CD8-positive, alpha-beta memory T cell (primary cell): ENCODE results near the gene AFMID. TPM values are rescaled to one million over a fixed set of nuclear protein-coding genes. Genes with fewer than 3 reads are reported as not detected.

Experiments used
- CTCF ChIA-PET: fragments of 350-600 bp; sonication (Branson Sonifier 250); formaldehyde crosslinking; loops from one replicate; lab custom pipeline; 2021; ENCODE audit warnings: antibody characterized with exemption; lab: Charles Lee
- POLR2A ChIA-PET: fragments of 350-600 bp; sonication (Branson Sonifier 250); formaldehyde crosslinking; loops from one replicate; lab custom pipeline; 2021; ENCODE audit warnings: antibody characterized with exemption; lab: Charles Lee
- DNase-seq, 5 donors: peaks; one replicate each; pipeline versions ENCODE4 v3.0.0 to v3.0.0-alpha.2; 2020 to 2022; ENCODE audit warnings: mixed read lengths in 1 of 5
- H3K27ac ChIP-seq: one replicate; pipeline ENCODE4 v1.7.0; 2013; ENCODE audit warnings: low read depth, mild to moderate bottlenecking, low read length, moderate library complexity
- H3K27me3 ChIP-seq: 2 replicates; pipeline ENCODE4 v1.7.0; 2013; ENCODE audit warnings: low read length, mild to moderate bottlenecking; ENCODE audit not compliant: insufficient read depth, poor library complexity, severe bottlenecking
- H3K36me3 ChIP-seq: 2 replicates; pipeline ENCODE4 v1.7.0; 2013; ENCODE audit warnings: mild to moderate bottlenecking, low read length, moderate library complexity; ENCODE audit not compliant: insufficient read depth
- H3K4me1 ChIP-seq: 2 replicates; pipeline ENCODE4 v1.7.0; 2013; ENCODE audit warnings: mild to moderate bottlenecking, low read length, moderate library complexity; ENCODE audit not compliant: insufficient read depth
- H3K4me3 ChIP-seq: 2 replicates; pipeline ENCODE4 v1.7.0; 2013; ENCODE audit warnings: mild to moderate bottlenecking, low read length
- H3K9me3 ChIP-seq: 2 replicates; pipeline ENCODE4 v1.7.0; 2013; ENCODE audit warnings: mild to moderate bottlenecking, low read length
- H3K27ac Mint-ChIP-seq, 8 donors: one replicate each; pipeline ENCODE4 v1.8.0; 2020 to 2021; ENCODE audit warnings: mixed read lengths in 8 of 8, mild to moderate bottlenecking in 6 of 8, inconsistent platforms in 3 of 8, moderate library complexity in 3 of 8
- H3K27me3 Mint-ChIP-seq, 2 donors: one replicate each; pipeline ENCODE4 v1.8.0; 2020 to 2021; ENCODE audit warnings: mixed read lengths in 2 of 2, mild to moderate bottlenecking in 1 of 2, moderate library complexity in 1 of 2
- H3K36me3 Mint-ChIP-seq, 3 donors: one replicate each; pipeline ENCODE4 v1.8.0; 2020 to 2021; ENCODE audit warnings: mixed read lengths in 3 of 3, inconsistent platforms in 1 of 3, mild to moderate bottlenecking in 1 of 3
- H3K4me1 Mint-ChIP-seq, 3 donors: one replicate each; pipeline ENCODE4 v1.8.0; 2020 to 2021; ENCODE audit warnings: mixed read lengths in 3 of 3, inconsistent platforms in 1 of 3, mild to moderate bottlenecking in 1 of 3
- H3K4me3 Mint-ChIP-seq, 7 donors: one replicate each; pipeline ENCODE4 v1.8.0; 2020 to 2021; ENCODE audit warnings: mixed read lengths in 7 of 7, mild to moderate bottlenecking in 6 of 7, moderate library complexity in 4 of 7, inconsistent platforms in 2 of 7
- H3K9me3 Mint-ChIP-seq, 5 donors: one replicate each; pipeline ENCODE4 v1.8.0; 2020 to 2022; ENCODE audit warnings: mixed read lengths in 5 of 5, mild to moderate bottlenecking in 3 of 5, moderate library complexity in 2 of 5, inconsistent platforms in 1 of 5
- polyA plus RNA-seq: library from polyadenylated mRNA; unstranded; fragments of 300-500 nt; fragmentation: Illumina TruSeq; gene quantifications from one replicate; pipeline ENCODE4 v1.2.3, GENCODE V29; 2021
- total RNA-seq, 2 experiments: library from RNA; stranded (reverse); gene quantifications; one replicate each; pipeline ENCODE4 v1.2.3, GENCODE V29; 2021

AFMID gene
- total and polyA plus RNA-seq, 3 experiments from 2014 or later, result 1.4 to 30.2 (median 24.7) TPM

DNA sequence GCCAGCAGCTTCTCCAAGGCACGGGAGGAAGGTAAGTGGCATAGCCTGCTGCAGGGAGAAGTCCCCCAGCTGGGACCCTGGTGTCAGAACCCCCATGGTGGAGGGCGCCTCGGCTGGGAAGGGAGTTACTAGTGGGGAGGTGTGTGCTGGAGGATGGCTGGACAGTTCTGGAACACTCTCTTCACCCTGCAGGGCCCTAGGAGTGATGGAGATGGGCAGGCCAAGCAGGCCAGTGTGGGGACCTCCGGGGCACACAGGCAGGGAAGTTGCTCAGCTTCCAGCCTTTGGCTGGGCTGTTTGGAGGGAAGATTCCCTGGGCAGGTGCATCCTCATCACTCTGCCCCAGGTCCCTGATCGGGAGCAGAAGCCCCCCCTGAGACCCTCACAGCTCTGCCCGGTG is 40.3 kb upstream of the AFMID start:
- peaks cover 0 to 9% (median 0%) of the 10 kb centered on the region in 3 donors for H3K36me3 Mint-ChIP-seq
- H3K4me1 ChIP-seq, result peaks cover 31% of the 10 kb centered on the region
- peaks cover 7 to 33% (median 10%) of the 10 kb centered on the region in 3 donors for H3K4me1 Mint-ChIP-seq
- no peak for DNase-seq
- peaks cover 8% of the 10 kb centered on the region for H3K36me3 ChIP-seq
- CTCF ChIA-PET, result interaction anchor here (1.4 kb wide), 1 partner anchor 34 kb away, joined by 4 read pairs; no protein-coding TSS in a partner anchor
- no peak overlapping the region for H3K27ac Mint-ChIP-seq
- no peaks in the 10 kb centered on the region for H3K27me3 Mint-ChIP-seq
- POLR2A ChIA-PET, result no interaction called here
- H3K4me3 ChIP-seq, result no peak overlapping the region
- no peak overlapping the region for H3K4me3 Mint-ChIP-seq
- H3K9me3 Mint-ChIP-seq, result no peaks in the 10 kb centered on the region
- H3K27me3 ChIP-seq, result no peaks in the 10 kb centered on the region
- no peak overlapping the region for H3K27ac ChIP-seq
- no peaks in the 10 kb centered on the region for H3K9me3 ChIP-seq

DNA sequence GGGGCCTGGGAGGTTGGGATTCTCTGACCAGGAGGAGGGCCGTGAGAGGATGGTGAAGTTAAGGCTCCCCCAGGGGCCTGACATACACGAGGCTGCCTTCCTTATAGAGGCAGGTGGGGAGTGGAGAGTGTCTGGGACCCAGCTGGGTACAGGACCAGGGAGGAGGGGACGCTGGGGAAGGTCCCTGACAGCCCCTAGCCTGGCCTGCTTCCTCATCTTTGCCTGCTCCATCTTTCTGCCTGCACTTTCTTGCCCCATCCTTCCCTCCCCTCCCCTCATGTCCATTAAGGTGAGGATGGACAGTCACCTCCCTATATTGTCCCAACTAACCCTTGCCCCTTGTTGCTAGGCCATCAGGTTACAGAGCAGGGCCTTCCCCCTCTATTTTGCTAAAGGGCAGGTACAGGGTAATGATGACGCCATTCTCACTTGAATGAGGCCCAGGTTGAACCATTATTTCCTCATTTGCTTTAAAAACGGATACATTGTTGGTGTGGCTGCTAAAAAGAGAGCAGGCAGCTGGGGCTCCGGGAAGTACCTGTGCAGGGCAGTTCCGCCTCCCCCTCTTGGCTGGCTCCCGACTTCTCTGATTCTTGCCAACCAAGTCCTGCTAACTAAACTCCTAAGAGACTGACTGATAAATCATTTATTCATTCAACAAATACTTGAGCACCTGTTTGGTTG is 39.7 kb upstream of the AFMID start:
- no peak overlapping the region for H3K27ac ChIP-seq
- H3K27me3 ChIP-seq, result no peaks in the 10 kb centered on the region
- CTCF ChIA-PET, result interaction anchor here (1.0 to 1.6 kb wide), 3 partner anchors 9 to 35 kb away, joined by 3 to 5 read pairs (median 4); no protein-coding TSS in a partner anchor
- DNase-seq, result no peak
- no peak overlapping the region for H3K4me3 Mint-ChIP-seq
- H3K27ac Mint-ChIP-seq, result peak overlapping the region in 3 of 8 donors; percentile 17 to 72 (median 26)
- no peaks in the 10 kb centered on the region for H3K9me3 Mint-ChIP-seq
- H3K4me1 ChIP-seq, result peaks cover 25% of the 10 kb centered on the region
- peaks cover 3% of the 10 kb centered on the region for H3K36me3 ChIP-seq
- no peaks in the 10 kb centered on the region for H3K27me3 Mint-ChIP-seq
- no peaks in the 10 kb centered on the region for H3K9me3 ChIP-seq
- H3K4me1 Mint-ChIP-seq, result peaks cover 4 to 27% (median 9%) of the 10 kb centered on the region in 3 donors
- H3K36me3 Mint-ChIP-seq, result peaks cover 0 to 3% (median 0%) of the 10 kb centered on the region in 3 donors
- no peak overlapping the region for H3K4me3 ChIP-seq
- POLR2A ChIA-PET, result no interaction called here

DNA sequence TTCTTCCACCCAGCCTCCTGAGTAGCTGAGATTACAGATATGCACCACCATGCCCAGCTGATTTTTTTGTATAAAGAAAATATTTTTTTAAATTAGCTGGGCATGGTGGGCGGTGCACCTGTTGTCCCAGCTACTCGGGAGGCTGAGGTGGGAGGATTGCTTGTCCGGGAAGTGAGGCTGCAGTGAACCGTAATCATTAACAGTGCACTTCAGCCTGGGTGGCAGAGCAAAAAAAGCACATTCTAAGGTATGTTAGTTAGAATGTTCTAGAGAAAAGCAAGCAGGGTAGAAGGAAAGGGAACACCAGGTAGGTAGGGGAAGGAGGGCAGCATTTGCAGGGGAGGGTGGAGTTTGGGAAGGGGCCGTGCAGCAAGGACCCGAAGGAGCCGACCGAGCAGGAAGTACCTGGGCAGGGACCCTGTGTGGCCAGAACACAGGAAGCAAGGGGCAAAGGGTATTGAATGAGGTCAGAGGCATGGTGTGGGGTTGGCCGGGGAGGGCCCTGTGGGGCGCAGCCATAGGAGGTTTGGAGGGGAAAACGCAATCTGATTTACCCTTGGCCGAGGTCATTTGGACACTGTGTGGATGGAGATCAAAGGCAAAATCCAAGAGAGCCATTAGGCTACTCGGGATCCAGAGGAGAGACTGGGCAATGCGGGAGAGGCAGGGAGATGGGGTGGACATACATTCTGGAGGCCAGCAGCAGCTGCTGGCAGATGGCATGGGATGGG is 38.7 kb upstream of the AFMID start:
- Histone ChIP-seq H3K4me3 (no peak overlapping the region), H3K36me3 (no peaks in the 10 kb centered on the region), H3K4me1 (peaks cover 19% of the 10 kb centered on the region), H3K27me3 (no peaks in the 10 kb centered on the region), H3K9me3 (no peaks in the 10 kb centered on the region), H3K27ac (no peak overlapping the region)
- H3K27ac Mint-ChIP-seq, result peak overlapping the region in 2 of 8 donors; percentile 35 to 54
- no peaks in the 10 kb centered on the region for H3K9me3 Mint-ChIP-seq
- no peak for DNase-seq
- POLR2A ChIA-PET, result no interaction called here
- CTCF ChIA-PET, result interaction anchor here (1.0 to 1.6 kb wide), 2 partner anchors 10 to 14 kb away, joined by 3 to 5 read pairs; no protein-coding TSS in a partner anchor
- no peaks in the 10 kb centered on the region for H3K36me3 Mint-ChIP-seq
- H3K4me3 Mint-ChIP-seq, result peak overlapping the region in 1 of 7 donors; percentile 13
- peaks cover 0 to 19% (median 3%) of the 10 kb centered on the region in 3 donors for H3K4me1 Mint-ChIP-seq
- no peaks in the 10 kb centered on the region for H3K27me3 Mint-ChIP-seq

DNA sequence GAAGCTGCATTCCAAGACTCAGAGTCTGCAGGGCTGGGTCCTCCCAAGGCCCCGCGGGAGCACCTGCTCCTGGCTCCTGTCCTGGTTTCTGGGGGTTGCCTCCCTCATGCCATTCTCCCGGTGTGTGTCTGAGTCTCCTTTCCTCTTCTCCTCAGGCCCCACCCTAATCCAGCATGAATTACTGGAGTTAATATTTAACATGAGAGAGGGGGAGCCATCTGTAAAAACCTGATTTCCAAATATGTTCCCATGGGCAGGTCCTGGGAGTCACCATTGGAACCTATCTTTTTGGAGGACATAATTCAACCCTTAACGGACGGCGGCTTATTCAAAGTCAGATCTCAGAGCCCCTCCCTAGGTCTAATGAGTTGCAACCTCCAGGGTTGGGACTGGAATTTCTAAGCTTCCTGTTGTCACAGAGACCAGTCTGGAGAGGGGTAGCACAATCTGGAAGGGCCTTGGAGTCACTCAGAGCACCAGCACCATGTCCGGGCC is 35.6 kb upstream of the AFMID start:
- Histone ChIP-seq H3K9me3 (no peaks in the 10 kb centered on the region), H3K4me3 (no peak overlapping the region), H3K27me3 (no peaks in the 10 kb centered on the region), H3K4me1 (peaks cover 13% of the 10 kb centered on the region), H3K36me3 (no peaks in the 10 kb centered on the region), H3K27ac (no peak overlapping the region)
- CTCF ChIA-PET, result interaction anchor here (0.9 to 1.5 kb wide), 2 partner anchors 9 to 12 kb away, joined by 3 to 4 read pairs; no protein-coding TSS in a partner anchor
- Mint-ChIP-seq H3K27me3 (no peaks in the 10 kb centered on the region), H3K9me3 (no peaks in the 10 kb centered on the region), H3K4me1 (peaks cover 0 to 6% (median 3%) of the 10 kb centered on the region in 3 donors), H3K4me3 (no peak overlapping the region), H3K27ac (peak overlapping the region in 1 of 8 donors; percentile 33), H3K36me3 (no peaks in the 10 kb centered on the region)
- POLR2A ChIA-PET, result no interaction called here
- no peak for DNase-seq

DNA sequence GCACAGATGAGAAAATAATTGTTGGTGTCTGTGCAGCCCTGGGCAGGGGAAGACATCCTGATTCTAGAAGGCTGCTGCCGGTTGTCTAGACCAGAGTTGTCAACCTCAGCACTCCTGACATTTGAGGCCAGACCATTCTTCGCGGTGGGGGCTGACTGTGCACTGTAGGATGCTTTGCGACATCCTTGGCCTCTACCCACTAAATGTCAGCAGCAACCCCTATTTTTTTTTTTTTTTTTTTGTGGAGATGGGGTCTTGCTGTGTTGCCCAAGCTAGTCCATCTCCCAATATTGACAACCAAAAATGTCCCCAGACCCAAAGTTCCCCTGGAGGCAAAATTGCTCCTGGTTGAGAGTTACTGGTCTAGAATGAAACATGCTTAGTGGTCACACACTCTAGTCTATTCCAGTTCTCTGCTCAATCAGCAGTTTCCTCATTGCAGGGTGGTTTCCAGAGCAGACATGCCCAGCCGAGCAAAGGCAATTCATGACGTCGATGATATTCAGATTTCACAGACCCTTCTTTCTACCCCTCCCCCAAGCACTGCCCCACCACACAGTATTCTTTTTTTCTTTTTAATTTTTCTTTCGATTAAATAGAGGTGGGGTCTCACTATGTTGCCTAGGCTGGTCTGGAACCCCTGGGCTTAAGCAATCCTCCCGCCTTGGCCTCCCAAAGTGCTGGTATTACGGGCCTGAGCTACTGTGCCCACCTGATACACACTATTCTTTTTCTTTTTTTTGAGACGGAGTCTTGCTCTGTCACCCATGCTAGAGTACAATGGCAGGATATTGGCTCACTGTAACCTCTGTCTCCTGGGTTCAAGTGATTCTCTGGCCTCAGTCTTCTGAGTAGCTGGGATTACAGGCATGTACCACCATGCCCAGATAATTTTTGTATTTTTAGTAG is 32.0 kb upstream of the AFMID start:
- Mint-ChIP-seq H3K4me1 (peaks cover 0 to 5% (median 0%) of the 10 kb centered on the region in 3 donors), H3K27ac (peak overlapping the region in 1 of 8 donors; percentile 21), H3K4me3 (no peak overlapping the region), H3K27me3 (peaks cover 0 to 2% of the 10 kb centered on the region in 2 donors), H3K36me3 (no peaks in the 10 kb centered on the region), H3K9me3 (no peaks in the 10 kb centered on the region)
- H3K27ac ChIP-seq, result no peak overlapping the region
- no peaks in the 10 kb centered on the region for H3K9me3 ChIP-seq
- H3K4me1 ChIP-seq, result no peaks in the 10 kb centered on the region
- CTCF ChIA-PET, result interaction anchor here (0.7 kb wide), 1 partner anchor 19 kb away, joined by 5 read pairs; no protein-coding TSS in a partner anchor
- no peak overlapping the region for H3K4me3 ChIP-seq
- POLR2A ChIA-PET, result no interaction called here
- H3K27me3 ChIP-seq, result no peaks in the 10 kb centered on the region
- DNase-seq, result no peak
- H3K36me3 ChIP-seq, result no peaks in the 10 kb centered on the region

DNA sequence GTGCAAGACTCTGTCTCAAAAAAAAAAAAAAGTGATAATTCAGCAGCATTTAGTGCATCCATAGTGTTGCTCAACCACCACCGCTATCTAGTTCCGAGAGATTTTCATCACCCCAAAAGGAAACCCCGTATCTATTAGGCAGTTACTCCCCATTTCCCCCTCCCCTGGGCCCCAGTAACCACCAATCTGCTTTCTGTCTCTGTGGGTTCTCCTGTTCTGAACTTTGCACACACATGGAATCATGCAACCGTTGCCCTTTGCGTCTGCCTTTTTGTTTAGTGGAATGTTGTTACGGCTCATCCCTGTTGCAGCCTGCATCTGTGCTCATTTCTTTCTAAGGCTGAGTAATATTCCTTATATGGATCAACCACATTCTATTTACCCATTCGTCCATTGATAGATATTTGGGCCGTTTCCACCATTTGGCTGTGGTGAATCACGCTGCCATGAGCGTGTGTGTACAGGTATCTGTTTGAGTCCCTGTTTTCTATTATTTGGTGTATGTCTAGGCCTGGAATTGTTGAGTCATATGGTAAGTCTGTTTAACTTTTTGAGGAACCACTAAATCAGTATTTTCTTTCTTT is 27.5 kb upstream of the AFMID start:
- Histone ChIP-seq H3K9me3 (no peaks in the 10 kb centered on the region), H3K36me3 (no peaks in the 10 kb centered on the region), H3K27ac (no peak overlapping the region), H3K4me3 (no peak overlapping the region), H3K4me1 (no peaks in the 10 kb centered on the region), H3K27me3 (no peaks in the 10 kb centered on the region)
- Mint-ChIP-seq H3K9me3 (no peaks in the 10 kb centered on the region), H3K4me1 (peaks cover 0 to 5% (median 0%) of the 10 kb centered on the region in 3 donors), H3K4me3 (no peak overlapping the region), H3K27me3 (peaks cover 0 to 2% of the 10 kb centered on the region in 2 donors), H3K36me3 (no peaks in the 10 kb centered on the region), H3K27ac (peak overlapping the region in 1 of 8 donors; percentile 72)
- DNase-seq, result no peak
- POLR2A ChIA-PET, result no interaction called here
- CTCF ChIA-PET, result interaction anchor here (1.1 kb wide), 1 partner anchor 17 kb away, joined by 3 read pairs; no protein-coding TSS in a partner anchor
